ENCODE data around the gene AVP. TPM values are rescaled to one million over a fixed set of nuclear protein-coding genes. Genes with fewer than 3 reads are reported as not detected.

Gene AVP
- total and polyA plus RNA-seq, 2 of the 13 experiments (the other 11 are each of a cell fraction or from before 2014, with no cell fraction given) = 0.12 TPM; not detected in 1

DNA sequence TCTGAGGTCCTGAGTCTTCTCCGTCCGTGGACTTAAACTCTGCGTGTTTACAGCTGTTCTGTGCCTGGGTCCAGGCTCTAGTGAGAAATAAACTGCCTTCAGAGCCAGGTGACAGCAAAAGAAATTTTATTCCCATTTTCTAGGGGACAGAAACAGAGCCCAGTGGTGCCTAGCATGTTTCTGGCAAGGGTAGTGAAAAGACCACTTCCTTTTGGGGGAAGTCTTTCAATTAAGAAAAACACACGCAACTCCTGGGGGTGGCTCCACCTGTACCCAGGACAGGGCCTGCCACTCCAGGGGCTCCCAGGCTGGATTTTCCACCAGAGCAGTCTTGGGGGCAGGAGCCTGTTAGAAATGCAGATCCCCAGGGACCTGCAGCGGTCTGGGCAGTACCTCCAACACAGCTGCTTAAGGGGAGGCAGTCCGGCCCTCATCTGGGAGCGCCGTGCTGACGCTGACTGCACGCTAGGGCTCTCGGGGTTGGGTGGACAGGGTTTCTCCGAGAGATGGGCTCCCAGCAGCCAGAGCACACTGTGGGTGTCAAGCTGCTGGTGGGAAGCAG lies 23.0 kb upstream of the AVP start (continued):
- TF ChIP-seq, protein P1, sequence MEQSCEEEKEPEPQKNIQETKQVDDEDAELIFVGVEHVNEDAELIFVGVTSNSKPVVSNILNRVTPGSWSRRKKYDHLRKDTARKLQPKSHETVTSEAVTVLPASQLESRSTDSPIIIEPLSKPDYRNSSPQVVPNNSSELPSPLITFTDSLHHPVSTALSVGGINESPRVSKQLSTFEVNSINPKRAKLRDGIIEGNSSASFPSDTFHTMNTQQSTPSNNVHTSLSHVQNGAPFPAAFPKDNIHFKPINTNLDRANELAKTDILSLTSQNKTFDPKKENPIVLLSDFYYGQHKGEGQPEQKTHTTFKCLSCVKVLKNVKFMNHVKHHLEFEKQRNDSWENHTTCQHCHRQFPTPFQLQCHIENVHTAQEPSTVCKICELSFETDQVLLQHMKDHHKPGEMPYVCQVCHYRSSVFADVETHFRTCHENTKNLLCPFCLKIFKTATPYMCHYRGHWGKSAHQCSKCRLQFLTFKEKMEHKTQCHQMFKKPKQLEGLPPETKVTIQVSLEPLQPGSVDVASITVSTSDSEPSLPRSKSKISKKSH (CRISPR knock-in tag; IDR thresholded peaks at IDR 0.05; ENCODE audit: borderline replicate concordance) = no peak
- TF ChIP-seq ZNF550 (CRISPR knock-in tag; IDR thresholded peaks at IDR 0.05; ENCODE audit: borderline replicate concordance) = no peak
- TF ChIP-seq SNRNP70 (IDR thresholded peaks at IDR 0.05; ENCODE audit: low read depth, low read length) = no peak
- peak; percentile 37; the same call in 1 of the 2 replicates for TF ChIP-seq NRL (CRISPR knock-in tag; IDR thresholded peaks at IDR 0.05; ENCODE audit: borderline replicate concordance)
- TF ChIP-seq ZNF605 (CRISPR knock-in tag; IDR thresholded peaks at IDR 0.05) = 0 out of 2 replicates have a peak, but pooled peaks have one; percentile 17
- no peak for TF ChIP-seq RELA (CRISPR knock-in tag; IDR thresholded peaks at IDR 0.05)
- TF ChIP-seq, protein P2, sequence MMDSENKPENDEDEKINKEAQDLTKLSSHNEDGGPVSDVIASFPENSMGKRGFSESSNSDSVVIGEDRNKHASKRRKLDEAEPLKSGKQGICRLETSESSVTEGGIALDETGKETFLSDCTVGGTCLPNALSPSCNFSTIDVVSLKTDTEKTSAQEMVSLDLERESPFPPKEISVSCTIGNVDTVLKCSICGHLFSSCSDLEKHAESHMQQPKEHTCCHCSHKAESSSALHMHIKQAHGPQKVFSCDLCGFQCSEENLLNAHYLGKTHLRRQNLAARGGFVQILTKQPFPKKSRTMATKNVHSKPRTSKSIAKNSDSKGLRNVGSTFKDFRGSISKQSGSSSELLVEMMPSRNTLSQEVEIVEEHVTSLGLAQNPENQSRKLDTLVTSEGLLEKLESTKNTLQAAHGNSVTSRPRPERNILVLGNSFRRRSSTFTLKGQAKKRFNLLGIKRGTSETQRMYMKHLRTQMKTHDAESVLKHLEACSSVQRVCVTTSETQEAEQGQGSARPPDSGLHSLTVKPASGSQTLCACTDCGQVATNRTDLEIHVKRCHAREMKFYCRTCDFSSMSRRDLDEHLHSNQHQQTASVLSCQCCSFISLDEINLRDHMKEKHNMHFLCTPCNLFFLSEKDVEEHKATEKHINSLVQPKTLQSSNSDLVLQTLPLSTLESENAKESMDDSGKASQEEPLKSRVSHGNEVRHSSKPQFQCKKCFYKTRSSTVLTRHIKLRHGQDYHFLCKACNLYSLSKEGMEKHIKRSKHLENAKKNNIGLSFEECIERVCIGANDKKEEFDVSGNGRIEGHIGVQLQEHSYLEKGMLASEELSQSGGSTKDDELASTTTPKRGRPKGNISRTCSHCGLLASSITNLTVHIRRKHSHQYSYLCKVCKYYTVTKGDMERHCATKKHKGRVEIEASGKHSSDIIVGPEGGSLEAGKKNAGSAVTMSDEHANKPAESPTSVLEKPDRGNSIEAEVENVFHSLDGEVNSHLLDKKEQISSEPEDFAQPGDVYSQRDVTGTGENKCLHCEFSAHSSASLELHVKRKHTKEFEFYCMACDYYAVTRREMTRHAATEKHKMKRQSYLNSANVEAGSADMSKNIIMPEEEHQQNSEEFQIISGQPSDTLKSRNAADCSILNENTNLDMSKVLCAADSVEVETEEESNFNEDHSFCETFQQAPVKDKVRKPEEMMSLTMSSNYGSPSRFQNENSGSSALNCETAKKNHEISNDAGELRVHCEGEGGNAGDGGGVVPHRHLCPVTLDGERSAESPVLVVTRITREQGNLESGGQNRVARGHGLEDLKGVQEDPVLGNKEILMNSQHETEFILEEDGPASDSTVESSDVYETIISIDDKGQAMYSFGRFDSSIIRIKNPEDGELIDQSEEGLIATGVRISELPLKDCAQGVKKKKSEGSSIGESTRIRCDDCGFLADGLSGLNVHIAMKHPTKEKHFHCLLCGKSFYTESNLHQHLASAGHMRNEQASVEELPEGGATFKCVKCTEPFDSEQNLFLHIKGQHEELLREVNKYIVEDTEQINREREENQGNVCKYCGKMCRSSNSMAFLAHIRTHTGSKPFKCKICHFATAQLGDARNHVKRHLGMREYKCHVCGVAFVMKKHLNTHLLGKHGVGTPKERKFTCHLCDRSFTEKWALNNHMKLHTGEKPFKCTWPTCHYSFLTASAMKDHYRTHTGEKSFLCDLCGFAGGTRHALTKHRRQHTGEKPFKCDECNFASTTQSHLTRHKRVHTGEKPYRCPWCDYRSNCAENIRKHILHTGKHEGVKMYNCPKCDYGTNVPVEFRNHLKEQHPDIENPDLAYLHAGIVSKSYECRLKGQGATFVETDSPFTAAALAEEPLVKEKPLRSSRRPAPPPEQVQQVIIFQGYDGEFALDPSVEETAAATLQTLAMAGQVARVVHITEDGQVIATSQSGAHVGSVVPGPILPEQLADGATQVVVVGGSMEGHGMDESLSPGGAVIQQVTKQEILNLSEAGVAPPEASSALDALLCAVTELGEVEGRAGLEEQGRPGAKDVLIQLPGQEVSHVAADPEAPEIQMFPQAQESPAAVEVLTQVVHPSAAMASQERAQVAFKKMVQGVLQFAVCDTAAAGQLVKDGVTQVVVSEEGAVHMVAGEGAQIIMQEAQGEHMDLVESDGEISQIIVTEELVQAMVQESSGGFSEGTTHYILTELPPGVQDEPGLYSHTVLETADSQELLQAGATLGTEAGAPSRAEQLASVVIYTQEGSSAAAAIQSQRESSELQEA (CRISPR knock-in tag; IDR thresholded peaks at IDR 0.05; ENCODE audit: not compliant biosample characterization) = peak; percentile 78
- 0 out of 2 replicates have a peak, but pooled peaks have one; percentile 2 for TF ChIP-seq ZBTB7A (CRISPR knock-in tag; IDR thresholded peaks at IDR 0.05)
- no peak for TF ChIP-seq LCORL (IDR thresholded peaks at IDR 0.05)
- TF ChIP-seq LCORL (CRISPR knock-in tag; IDR thresholded peaks at IDR 0.05) = no peak
- TF ChIP-seq PHF21A (CRISPR knock-in tag; IDR thresholded peaks at IDR 0.05) = peak; percentile 44; the same call in 1 of the 2 replicates
- no peak for TF ChIP-seq ZNF724P (CRISPR knock-in tag; IDR thresholded peaks at IDR 0.05; ENCODE audit: borderline replicate concordance)
- TF ChIP-seq, protein P3, sequence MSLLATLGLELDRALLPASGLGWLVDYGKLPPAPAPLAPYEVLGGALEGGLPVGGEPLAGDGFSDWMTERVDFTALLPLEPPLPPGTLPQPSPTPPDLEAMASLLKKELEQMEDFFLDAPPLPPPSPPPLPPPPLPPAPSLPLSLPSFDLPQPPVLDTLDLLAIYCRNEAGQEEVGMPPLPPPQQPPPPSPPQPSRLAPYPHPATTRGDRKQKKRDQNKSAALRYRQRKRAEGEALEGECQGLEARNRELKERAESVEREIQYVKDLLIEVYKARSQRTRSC (CRISPR knock-in tag; IDR thresholded peaks at IDR 0.05; ENCODE audit: low read depth) = no peak
- peak; percentile 3; the same call in 1 of the 2 replicates for TF ChIP-seq ZNF232 (CRISPR knock-in tag; IDR thresholded peaks at IDR 0.05; ENCODE audit: borderline replicate concordance)
- no peak for TF ChIP-seq ZNF780A (CRISPR knock-in tag; IDR thresholded peaks at IDR 0.05)
- no peak for TF ChIP-seq ARID2 (CRISPR knock-in tag; IDR thresholded peaks at IDR 0.05; ENCODE audit: borderline replicate concordance)
- TF ChIP-seq ZFY (CRISPR knock-in tag; IDR thresholded peaks at IDR 0.05) = no peak
- 0 out of 2 replicates have a peak, but pooled peaks have one; percentile 19 for TF ChIP-seq EED (CRISPR knock-in tag; IDR thresholded peaks at IDR 0.05)
- TF ChIP-seq ZNF678 (CRISPR knock-in tag; IDR thresholded peaks at IDR 0.05) = no peak
- no peak for TF ChIP-seq JUNB (CRISPR knock-in tag; IDR thresholded peaks at IDR 0.05; ENCODE audit: borderline replicate concordance)
- no peak for TF ChIP-seq ZNF121 (CRISPR knock-in tag; IDR thresholded peaks at IDR 0.05)

All from HepG2 (cell line).